HG02938 (cell line): Measurements from ENCODE around the gene ASAP2.

Experiments
- ATAC-seq: cut with Tn5 transposase; IDR thresholded peaks from one replicate; pipeline ENCODE4 v1.9.1; 2021; ENCODE audit warnings: mild to moderate bottlenecking, moderate library complexity; ENCODE audit not compliant: unreplicated experiment

ASAP2 gene

GRCh38 chr2:9230051-9230802, 23.6 kb downstream of the ASAP2 start:
- no peak for ATAC-seq

GRCh38 chr2:9230881-9231280, 24.3 kb downstream of the ASAP2 start:
- ATAC-seq: no peak

- no peak for ATAC-seq
Observed at GRCh38 chr2:9231291-9232165, 24.9 kb downstream of the ASAP2 start.

GRCh38 chr2:9232166-9232479, 25.5 kb downstream of the ASAP2 start:
- ATAC-seq: no peak

DNA sequence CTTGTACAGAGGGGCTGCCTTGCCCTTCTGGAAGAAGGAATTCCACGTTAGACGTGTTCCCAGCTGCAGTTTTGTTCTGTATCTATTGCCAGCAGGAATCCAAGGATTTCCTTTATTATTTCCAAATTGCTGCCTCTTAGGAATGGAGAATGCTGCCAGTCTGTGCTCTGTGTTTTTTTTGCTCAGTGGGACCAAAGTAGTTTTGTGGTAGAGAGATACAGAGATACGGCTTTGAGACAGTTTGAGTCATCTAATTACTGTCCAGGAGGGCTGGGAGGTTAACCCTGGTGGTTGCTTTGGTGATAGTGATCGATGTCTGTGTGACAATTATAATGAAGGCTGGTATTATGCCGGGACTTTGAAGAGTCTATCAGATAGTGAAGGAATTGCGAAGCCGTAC, 26.3 kb downstream of the ASAP2 start:
- no peak for ATAC-seq

- ATAC-seq: no peak
Observed at GRCh38 chr2:9234680-9235146, 28.1 kb downstream of the ASAP2 start.

GRCh38 chr2:9235147-9236044, 28.8 kb downstream of the ASAP2 start:
- no peak for ATAC-seq

- ATAC-seq: no peak
Observed at GRCh38 chr2:9236045-9236344, 29.4 kb downstream of the ASAP2 start.

DNA sequence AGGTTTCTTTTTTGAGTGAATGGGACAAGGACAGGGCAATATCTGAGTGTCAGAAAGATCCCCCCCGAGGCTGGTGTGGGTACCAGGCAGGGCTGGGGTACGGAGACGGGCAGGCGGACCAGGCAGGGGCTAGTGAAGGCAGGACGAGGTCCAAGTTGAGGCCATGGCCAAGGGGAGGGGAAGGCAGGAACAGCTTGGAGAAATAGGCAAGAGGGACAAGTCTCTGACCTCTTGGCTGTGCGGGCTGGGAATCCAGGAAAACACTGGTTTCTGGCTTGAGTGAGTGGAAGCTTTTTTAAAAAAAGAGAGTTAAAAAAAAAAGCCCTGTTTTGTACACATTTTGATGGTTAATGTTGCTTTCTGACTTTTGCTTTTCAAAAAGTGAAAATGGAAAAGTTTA, 30.3 kb downstream of the ASAP2 start:
- ATAC-seq: no peak

- ATAC-seq: no peak
Observed at GRCh38 chr2:9237831-9238230, 31.2 kb downstream of the ASAP2 start.

DNA sequence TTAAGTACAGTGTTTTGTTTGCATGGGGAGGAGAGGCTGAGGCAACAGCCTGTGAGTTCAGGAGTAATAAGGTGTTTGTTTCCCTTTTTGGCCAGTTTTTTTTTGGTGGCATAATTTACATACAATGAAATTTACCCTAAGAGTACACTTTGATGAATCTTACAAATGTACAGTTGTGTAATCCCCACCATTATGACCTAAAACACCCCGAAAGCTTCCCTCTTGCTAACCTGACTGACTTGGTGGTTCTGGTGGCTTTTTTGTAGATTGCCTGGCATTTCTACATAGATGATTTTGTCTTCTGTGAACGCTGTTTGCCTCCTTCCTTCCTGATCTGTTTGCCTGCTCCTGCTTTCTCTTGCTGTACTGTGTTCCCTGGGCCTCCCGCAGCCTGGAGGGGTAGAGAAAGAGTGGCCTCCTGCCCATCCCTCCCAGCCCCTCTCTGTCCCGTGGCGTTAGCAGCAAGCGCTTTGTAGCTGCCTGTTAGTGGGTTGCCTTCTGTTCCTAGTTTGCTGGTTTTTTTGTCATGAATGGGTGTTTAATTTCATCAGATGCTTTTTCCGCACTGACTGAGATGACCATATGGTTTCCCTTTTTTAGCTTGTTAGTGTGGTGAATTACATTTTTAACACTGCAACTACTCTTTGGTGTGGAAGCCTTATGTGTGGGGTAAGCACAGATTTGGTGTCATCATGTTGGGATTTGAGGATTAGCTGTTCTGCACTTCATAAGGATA, 32.1 kb downstream of the ASAP2 start:
- ATAC-seq: no peak

DNA sequence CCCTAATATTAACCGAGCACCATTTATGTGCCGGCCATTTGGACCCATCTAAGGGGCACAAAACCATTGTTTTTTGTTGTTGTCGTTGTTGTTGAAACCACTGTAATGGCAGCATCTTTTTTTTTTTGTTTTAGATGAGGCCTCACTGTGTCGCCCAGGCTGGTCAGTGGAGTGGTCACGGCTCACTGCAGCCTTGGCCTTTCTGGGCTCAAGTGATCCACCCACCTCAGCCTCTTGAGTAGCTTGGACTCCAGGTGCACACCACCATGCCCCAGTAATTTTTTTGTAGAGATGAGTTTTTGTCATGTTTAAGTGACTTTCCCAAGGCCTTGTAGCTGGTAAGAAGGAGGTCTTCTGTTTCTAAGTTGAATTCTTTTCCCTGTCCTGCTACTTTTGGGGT, 33.0 kb downstream of the ASAP2 start:
- no peak for ATAC-seq

DNA sequence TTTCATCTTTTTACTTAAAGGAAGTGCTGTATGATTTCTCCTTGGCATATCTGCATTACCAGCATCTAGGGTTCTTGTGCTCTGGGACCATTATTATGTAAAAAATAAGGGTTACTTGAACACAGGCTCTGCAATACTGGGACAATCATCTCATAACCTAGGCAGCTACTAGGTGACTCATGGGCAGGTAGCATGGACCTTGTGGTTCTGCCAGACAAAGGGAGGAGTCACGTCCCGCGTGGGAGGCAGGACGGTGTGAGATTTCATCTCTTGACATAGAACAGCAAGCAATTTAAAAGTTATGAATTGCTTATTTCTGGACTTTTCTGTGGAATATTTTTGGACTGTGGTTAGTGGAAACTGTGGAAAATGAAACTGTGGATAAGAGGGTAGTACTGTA, 34.1 kb downstream of the ASAP2 start:
- no peak for ATAC-seq

DNA sequence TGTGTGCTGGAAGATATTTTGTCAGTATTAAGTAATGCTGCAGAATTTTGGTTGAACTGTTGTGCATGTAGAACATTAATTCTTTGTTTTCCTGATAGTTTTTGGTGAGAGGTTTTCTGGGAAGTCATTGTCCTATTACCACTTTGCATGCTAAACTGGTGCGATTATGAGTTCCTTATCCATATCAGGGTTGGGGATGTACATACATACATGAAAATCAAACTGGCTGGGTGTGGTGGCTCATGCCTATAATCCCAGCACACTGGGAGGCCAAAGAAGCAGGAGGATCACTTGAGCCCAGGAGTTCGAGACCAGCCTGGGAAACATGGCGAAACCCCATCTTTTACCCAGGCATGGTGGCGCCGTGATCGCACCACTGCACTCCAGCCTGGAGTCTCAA, 34.6 kb downstream of the ASAP2 start:
- ATAC-seq: no peak

DNA sequence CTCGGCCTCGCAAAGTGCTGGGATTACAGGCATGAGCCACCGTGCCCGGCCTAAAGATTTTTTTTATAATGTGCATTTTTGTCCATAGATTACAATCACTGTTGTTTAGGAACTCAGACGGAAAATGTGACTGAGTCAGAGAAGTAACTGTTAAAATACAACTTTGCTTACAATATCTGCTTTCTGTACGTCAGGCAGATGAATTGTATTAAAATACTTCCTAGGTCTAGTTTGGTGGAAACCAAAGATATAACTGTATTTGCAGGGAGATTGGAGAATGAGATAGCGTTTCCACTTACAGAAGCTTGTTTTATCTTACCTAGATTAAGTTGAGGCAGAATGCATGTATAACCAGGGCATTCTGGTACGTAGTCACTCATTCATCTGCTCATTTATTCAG, 36.7 kb downstream of the ASAP2 start:
- ATAC-seq: no peak

DNA sequence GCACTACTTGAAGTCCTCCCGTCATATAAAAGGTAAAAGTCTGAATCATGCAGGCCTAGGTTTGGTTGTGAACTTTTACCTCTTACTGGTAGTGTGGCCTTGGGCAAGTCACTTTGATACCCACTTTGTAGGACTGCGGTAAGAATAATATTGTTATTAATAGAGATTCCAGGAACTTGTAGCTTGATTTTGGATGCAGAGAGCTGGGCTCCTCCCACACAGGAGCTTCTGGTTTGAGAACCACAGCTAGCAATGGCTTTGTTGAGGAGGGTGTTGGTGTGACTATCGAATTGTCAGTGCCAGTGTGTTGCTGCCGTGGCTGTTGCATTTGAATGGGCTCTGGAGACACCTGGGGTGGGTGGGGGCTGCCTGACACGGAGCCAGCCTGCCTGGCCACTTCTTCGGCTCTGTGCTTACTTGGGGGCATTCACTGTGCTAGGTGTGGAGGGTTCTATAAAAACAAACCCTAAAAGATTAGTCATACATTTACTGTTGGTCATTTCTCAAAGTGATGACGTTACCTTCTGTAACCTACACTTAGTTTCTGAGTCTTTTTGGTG, 38.5 kb downstream of the ASAP2 start:
- no peak for ATAC-seq

- no peak for ATAC-seq
Observed at GRCh38 chr2:9247177-9247576, 40.6 kb downstream of the ASAP2 start.

- no peak for ATAC-seq
Observed at GRCh38 chr2:9247786-9248185, 41.2 kb downstream of the ASAP2 start.

GRCh38 chr2:9248363-9248762, 41.8 kb downstream of the ASAP2 start:
- no peak for ATAC-seq

DNA sequence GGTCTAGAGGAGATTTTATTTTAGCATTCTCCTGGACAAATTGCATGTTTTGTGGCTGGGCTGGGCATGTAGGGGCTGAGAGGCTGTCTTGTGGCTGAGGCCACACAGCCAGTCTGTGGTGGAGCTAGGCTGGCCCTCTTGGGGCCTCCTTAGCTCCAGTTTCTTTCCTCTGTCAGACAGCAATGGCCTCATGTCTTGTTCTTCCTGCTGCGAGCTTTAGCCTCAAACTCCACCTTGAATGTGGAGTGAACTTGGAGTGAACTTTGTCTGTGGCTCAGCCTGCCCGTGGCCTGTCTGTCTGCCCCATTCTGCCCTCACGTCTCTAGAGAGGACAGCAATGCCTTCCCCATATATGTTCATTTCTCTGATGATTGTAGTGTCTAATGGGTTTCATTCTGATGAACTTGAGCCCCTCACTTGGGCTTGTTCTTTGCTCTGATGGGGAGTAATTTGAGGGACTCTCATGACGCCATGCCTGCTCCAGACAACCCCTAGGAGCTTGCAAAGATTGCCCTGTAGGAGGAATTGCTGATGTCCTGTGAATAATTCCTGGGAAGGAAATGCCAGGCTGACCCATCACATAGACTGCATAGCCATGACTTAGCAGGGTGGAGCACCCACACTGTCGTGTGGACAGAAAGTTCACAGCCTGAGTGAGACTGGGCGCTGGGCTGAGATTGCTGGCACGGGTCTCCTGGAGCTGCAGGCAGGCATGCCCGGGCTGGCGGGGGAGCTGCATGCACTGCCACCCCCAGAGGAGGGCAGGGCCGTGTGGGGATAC, 42.6 kb downstream of the ASAP2 start:
- ATAC-seq: no peak
